ENCODE results near the gene SUN2.

DNA sequence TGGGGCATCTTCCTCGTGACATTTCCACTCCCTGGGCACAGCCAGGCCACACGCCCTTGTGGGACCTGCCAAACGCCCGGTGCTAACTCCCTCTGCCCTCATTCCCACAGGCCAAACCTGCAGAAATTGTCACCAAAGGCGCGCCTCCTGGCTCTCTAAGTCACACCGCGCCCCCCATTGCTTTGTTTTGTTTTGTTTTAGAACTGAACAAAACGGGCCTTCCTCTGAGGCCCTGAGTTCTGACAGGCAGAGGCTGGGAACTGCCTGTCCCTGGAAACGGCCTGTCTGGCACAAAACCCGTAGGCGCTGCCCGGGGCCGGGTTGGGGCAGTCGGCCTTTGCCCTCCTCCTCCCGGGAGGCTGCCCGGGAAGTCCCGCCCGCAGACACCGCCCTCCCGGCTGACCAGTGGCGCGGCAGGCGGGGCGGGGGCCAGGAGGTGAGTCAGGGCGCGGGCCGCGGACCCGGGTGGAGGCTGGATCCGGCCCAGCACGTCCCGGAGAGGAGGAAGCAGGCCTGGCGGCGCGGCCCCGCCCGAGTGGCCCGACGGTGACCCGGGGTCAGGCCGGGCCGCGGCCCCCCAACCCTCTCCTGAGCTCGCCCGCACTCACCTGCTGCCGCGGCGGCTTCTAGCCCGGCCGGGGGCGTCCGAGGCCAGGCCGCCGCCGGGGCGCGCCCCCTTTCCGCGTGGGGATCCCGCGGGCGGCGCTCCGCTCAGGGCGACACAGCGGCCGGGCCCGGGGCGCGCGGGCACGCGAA, 465 bp downstream of the SUN2 start:
- TF ChIP-seq POLR2A (IDR thresholded peaks at IDR 0.05; ENCODE audit: low read depth, low read length), result peak; percentile 24
- no peak for TF ChIP-seq CTCF (IDR thresholded peaks at IDR 0.05; ENCODE audit: extremely low read depth in 1 of 2, insufficient read depth in 1 of 2, low read depth in 1 of 2, low read length in 2 of 2)
- TF ChIP-seq MYC (IDR thresholded peaks at IDR 0.05; ENCODE audit: low read depth, low read length), result no peak
- no peak for TF ChIP-seq EZH2 (IDR thresholded peaks at IDR 0.05; ENCODE audit: borderline replicate concordance, low read depth, low read length, severe bottlenecking)
- TF ChIP-seq GATA2 (IDR thresholded peaks at IDR 0.05; ENCODE audit: insufficient read depth, insufficient read length, low read depth, low read length), result no peak
